NCI-H1105 treated with DMSO at 0.1 percent for 48 hours (cell line): Measurements from ENCODE around the gene MAP4.

Source experiments
- DNase-seq: peaks from one replicate; lab custom pipeline; 2025; lab: John Stamatoyannopoulos, UW

The MAP4 gene

GRCh38 chr3:47859956-47860605, 156.1 kb downstream of the MAP4 start:
- no peak for DNase-seq

DNA sequence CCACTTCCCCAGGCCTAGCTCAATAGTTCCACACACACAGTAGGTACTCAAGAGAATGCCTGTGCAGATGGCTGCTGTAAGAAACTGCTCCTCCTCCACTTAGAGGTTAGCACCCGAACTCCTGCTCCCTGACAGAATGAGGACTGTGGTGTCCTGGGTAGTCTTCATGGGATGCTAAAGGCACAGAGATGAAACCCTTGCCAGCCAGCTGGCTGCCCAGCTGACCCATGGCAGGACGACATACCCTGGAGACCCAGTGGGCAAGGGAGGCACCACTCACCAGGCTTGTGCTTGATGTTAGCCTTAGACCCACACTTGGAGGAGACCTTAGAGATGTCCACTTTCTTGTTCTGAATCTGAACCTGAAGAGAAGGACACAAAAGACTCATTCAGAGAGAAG, 159.1 kb downstream of the MAP4 start:
- DNase-seq, result no peak

DNA sequence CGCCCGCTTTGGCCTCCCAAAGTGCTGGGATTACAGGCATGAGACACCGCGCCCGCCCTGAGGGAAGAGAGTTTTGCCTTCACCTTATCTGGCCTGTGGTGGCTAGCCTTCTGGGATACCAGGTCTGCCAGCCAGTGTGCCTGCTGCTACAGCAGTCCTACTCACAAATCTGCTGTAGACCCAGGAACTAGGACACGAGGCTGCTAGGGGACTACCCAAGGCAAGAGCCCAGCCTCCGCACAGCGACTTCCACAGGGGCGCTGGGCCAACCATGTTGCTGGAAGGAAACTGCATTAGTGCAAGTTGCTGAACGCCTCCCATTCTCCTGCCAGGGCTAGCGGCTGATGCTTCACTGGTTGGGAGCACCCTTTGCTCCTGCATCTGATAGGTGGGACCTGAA, 159.5 kb downstream of the MAP4 start:
- no peak for DNase-seq

GRCh38 chr3:47855461-47856383, 160.5 kb downstream of the MAP4 start:
- DNase-seq, result no peak

- no peak for DNase-seq
Observed at GRCh38 chr3:47854720-47855455, 161.3 kb downstream of the MAP4 start.

DNA sequence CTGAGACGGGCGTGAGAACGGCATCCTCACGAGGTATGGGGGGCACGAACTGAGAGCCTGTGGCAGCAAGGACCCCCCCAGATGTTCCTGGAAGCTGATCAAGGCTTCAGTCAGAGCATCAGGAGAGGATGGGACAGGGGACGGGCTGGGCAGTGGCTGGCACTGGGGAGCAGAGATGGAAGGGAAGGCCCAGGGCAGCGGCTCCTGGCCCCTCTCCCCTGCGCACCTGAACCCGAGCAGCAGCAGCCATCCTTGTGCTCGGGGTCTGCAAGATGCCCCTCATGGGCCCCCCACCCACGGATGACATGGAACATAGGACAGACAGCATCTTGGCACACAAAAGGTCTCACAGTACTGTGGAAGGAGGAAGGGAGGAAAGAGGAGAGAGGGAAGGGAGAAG, 161.9 kb downstream of the MAP4 start:
- no peak for DNase-seq

DNA sequence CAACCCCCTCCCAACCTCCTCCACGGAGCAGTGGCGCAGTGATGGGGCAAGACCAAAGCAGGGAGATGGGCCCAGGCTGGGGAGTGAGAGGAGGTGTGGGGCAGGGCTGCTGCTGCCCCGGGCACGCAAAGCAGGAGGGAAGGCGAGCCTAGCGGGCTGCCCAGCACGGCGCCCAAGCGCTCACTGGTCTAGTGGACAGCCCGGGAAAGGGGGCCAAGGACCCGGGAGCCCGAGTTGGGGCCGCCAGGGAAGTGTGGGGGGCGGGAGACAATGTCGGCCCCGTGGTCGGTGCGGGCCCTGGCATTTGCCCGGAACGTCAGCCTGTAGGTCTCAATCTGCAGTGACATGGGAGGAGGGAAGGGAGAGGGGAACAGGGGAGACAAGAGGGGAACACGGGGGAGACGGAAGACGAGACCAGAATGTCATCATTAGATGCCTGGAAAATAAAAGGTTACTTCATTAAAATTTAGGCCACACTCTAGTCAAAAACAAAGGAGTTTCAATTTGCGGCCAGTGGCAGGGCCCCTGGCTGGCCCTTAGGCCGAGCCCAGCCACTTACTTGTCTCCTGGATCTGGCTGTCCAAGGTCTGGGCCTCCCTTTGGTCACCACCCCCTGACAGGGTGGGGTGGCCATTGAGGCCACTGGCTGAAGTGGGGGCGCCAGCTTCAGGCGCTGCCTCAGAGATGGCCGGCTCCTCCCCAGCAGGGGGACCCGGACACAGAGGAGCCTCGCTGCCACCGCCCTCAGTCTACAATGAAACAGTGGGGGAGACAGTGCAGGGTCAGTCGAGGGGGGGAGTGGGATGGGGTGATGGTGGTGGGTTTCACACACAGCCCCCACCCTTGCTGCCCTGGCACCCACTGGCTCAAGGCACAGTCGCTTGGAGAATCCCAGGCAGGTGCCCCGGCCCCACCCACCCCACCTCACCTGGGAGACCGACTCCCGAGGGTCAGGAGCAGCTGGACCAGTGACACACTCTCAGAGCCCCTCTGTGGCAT, 163.3 kb downstream of the MAP4 start:
- DNase-seq, result no peak

- DNase-seq, result no peak
Observed at GRCh38 chr3:47851888-47852603, 164.2 kb downstream of the MAP4 start.

DNA sequence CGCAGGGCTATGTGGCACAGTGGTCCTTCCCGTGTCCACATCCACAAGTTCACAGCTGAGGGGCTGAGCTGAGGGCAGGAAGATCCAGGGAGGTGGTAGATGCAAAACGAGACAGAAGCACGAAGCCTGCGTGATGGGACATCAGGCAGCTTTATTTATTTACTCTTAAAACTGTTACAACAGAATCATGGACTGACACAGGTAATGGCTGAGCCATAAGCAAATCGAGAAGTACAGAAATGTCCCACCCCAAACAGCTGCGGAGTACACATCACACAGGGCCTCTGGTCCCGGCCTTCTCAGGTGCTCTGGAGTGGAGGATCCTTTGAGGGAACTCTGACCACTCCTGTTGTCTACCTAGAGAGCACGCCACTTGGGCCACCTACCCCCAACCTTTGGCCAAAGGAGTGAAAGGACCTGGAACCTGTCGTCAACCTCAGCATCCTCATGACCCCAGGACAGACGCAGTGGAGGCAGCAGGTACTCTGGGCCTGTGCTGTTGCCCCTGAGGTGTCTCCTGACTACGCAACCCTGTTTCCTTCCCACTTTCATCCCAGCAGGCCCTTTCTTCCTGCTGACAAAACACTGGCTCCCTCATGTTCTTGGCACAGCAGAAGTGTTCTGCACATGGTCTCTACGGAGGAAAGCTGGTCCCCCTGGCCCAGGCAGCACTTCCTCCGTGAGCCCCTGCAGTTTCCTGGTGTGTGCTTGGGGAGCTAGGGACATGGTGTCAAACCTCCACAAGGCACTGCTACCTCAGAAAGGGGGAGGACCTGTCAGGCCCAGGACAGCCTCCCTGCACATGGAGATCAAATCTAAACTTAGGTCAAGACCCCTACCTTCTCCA, 165.4 kb downstream of the MAP4 start:
- no peak for DNase-seq

GRCh38 chr3:47849699-47850563, 166.3 kb downstream of the MAP4 start:
- no peak for DNase-seq

DNA sequence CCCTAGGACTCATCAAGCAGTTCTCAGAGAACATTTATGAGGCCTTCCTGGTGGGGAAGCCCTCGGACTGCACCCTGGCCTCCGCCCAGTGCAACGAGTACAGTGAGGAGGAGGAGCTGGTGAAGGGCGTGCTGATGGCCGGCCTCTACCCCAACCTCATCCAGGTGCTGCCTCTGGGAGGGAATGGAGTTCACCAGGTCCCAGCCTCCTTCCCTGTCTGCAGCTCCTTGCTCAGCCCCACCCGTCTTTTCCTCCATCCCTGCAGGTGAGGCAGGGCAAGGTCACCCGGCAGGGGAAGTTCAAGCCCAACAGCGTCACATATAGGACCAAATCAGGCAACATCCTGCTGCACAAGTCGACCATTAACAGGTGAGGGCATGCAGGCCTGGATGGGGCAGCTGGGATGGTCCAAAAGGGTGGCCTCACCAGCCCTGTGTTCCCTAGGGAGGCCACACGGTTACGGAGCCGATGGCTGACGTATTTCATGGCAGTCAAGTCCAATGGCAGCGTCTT, 167.0 kb downstream of the MAP4 start:
- no peak for DNase-seq

- no peak for DNase-seq
Observed at GRCh38 chr3:47848599-47849117, 167.6 kb downstream of the MAP4 start.

DNA sequence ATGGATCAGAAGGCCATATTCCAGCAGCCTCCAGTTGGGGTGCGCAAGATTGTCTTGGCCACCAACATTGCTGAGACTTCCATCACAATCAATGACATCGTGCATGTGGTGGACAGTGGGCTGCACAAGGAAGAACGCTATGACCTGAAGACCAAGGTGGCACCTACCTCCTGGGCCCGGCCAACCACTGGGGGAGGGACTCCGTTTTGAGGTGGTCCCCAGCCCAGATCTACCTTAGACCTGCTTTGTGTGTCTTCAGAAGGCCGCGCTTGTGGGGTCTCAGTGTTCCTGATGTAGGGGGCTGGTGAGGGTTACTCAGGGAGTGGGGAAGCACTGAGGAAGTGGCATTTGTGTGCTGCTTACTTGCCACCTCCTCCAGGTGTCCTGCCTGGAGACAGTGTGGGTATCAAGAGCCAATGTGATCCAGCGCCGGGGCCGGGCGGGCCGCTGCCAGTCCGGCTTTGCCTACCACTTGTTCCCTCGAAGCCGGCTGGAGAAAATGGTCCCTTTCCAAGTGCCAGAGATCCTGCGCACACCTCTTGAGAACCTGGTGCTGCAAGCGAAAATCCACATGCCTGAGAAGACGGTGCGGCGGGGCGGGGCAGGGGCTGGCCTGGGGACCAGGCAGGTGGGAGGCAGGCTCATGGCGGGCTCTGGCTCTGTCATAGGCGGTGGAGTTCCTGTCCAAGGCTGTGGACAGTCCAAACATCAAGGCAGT, 168.3 kb downstream of the MAP4 start:
- no peak for DNase-seq

- DNase-seq, result no peak
Observed at GRCh38 chr3:47847260-47847659, 169.0 kb downstream of the MAP4 start.

DNA sequence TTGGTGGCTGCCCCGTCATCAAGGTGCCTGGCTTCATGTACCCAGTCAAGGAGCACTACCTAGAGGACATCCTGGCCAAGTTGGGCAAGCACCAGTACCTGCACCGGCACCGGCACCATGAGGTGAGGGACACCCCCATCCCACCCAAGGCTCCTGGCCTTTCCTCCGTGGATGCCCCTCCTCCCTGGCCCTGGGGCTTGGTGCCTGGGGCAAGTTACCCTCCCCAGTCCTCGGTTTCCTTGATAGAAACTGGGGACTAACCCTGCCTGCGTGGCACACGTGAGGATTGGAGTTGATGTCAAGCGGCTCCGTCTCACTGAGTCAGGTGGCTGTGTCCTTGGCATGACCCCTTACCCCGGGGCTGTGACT, 169.4 kb downstream of the MAP4 start:
- no peak for DNase-seq

- DNase-seq, result no peak
Observed at GRCh38 chr3:47846186-47846879, 169.9 kb downstream of the MAP4 start.

GRCh38 chr3:47841786-47842349, 174.3 kb downstream of the MAP4 start:
- DNase-seq, result no peak
